Ishikawa (cell line): ENCODE measurements around the gene POLQ.
A peak's percentile ranks its signal among the peaks of the same experiment; 100 is the strongest.

Source experiments
- CEBPB ChIP-seq: IDR thresholded peaks from 2 replicates; pipeline ENCODE4 v1.6.1; 2012
- CREB1 ChIP-seq: IDR thresholded peaks from 2 replicates; pipeline ENCODE4 v1.6.1; 2012; ENCODE audit warnings: low read depth
- EGR1 ChIP-seq: IDR thresholded peaks from 2 replicates; pipeline ENCODE4 v1.6.1; 2012
- EP300 ChIP-seq: IDR thresholded peaks from 2 replicates; pipeline ENCODE4 v1.6.1; 2012; ENCODE audit warnings: borderline replicate concordance
- FOXM1 ChIP-seq: IDR thresholded peaks from 2 replicates; pipeline ENCODE4 v1.6.1; 2012; ENCODE audit warnings: low read depth, borderline replicate concordance
- MAX ChIP-seq: IDR thresholded peaks from 2 replicates; pipeline ENCODE4 v1.6.1; 2012
- NFIC ChIP-seq: IDR thresholded peaks from 2 replicates; pipeline ENCODE4 v1.6.1; 2012
- RAD21 ChIP-seq: IDR thresholded peaks from 2 replicates; pipeline ENCODE4 v1.6.1; 2012; ENCODE audit warnings: low read depth
- REST ChIP-seq: IDR thresholded peaks from 2 replicates; pipeline ENCODE4 v1.6.1; 2012; ENCODE audit warnings: low read depth, mild to moderate bottlenecking
- TAF1 ChIP-seq: IDR thresholded peaks from 2 replicates; pipeline ENCODE4 v1.6.1; 2012; ENCODE audit warnings: low read depth, mild to moderate bottlenecking
- TCF12 ChIP-seq: IDR thresholded peaks from 2 replicates; pipeline ENCODE4 v1.6.1; 2012; ENCODE audit warnings: low read depth
- TEAD4 ChIP-seq: IDR thresholded peaks from 2 replicates; pipeline ENCODE4 v1.6.1; 2012
- USF1 ChIP-seq: IDR thresholded peaks from 2 replicates; pipeline ENCODE4 v1.6.1; 2012
- YY1 ChIP-seq: IDR thresholded peaks from 2 replicates; pipeline ENCODE4 v1.6.1; 2012; ENCODE audit warnings: low read depth
- ZBTB7A ChIP-seq: IDR thresholded peaks from 2 replicates; pipeline ENCODE4 v1.6.1; 2012; ENCODE audit warnings: low read depth

POLQ gene

GRCh38 chr3:121418182-121418581 is 127.6 kb downstream of the POLQ start:
- TF ChIP-seq TCF12 (no peak), USF1 (no peak), CEBPB (peak; percentile 65)

- TF ChIP-seq FOXM1, result no peak
- no peak for TF ChIP-seq ZBTB7A
- TF ChIP-seq CEBPB, result no peak
- TF ChIP-seq EP300, result no peak
- no peak for TF ChIP-seq REST
- no peak for TF ChIP-seq RAD21
Observed at GRCh38 chr3:121414924-121415323, 130.9 kb downstream of the POLQ start.

- TF ChIP-seq TCF12, result no peak
- no peak for TF ChIP-seq RAD21
- no peak for TF ChIP-seq NFIC
- TF ChIP-seq USF1, result no peak
- TF ChIP-seq ZBTB7A, result no peak
- no peak for TF ChIP-seq EP300
- TF ChIP-seq TAF1, result no peak
- TF ChIP-seq YY1, result no peak
- no peak for TF ChIP-seq CEBPB
- no peak for TF ChIP-seq CREB1
- no peak for TF ChIP-seq EGR1
- TF ChIP-seq TEAD4, result no peak
Observed at GRCh38 chr3:121411523-121411922, 134.3 kb downstream of the POLQ start.

GRCh38 chr3:121405631-121406030 is 140.2 kb downstream of the POLQ start:
- TF ChIP-seq TEAD4 (no peak), EP300 (no peak), RAD21 (no peak), MAX (no peak), FOXM1 (no peak), EGR1 (no peak), NFIC (no peak), CREB1 (no peak), TCF12 (no peak), ZBTB7A (no peak), REST (no peak), USF1 (no peak), TAF1 (no peak)

- TF ChIP-seq CEBPB (no peak), EP300 (no peak), CREB1 (no peak), FOXM1 (no peak), RAD21 (no peak), TEAD4 (no peak), REST (no peak), TCF12 (no peak), EGR1 (no peak), MAX (no peak), ZBTB7A (no peak), USF1 (no peak), NFIC (no peak), TAF1 (no peak), YY1 (no peak)
Observed at GRCh38 chr3:121399820-121400219, 146.0 kb downstream of the POLQ start.
